MV-4-11 (cell line): Measurements from ENCODE around the gene DHPS.
"Not testable (repeated sequence)": the region's sequence is repeated elsewhere in the genome, so short reads cannot be mapped to it uniquely, and the experiment has no call there.

Experiments
- DNase-seq: peaks from one replicate; lab custom pipeline; 2025; lab: John Stamatoyannopoulos, UW

Gene DHPS

GRCh38 chr19:12646551-12646950 is 35.1 kb downstream of the DHPS start:
- DNase-seq: no peak

- not testable (repeated sequence) for DNase-seq
These were observed 38.0 kb downstream of the DHPS start for GRCh38 chr19:12643716-12644115.

- DNase-seq: no peak
These were observed 39.2 kb downstream of the DHPS start for GRCh38 chr19:12642506-12642905.

- no peak for DNase-seq
These were observed 40.2 kb downstream of the DHPS start for GRCh38 chr19:12641456-12641855.

- DNase-seq: peak; percentile 84
These were observed 41.6 kb downstream of the DHPS start for GRCh38 chr19:12639901-12640613.

- DNase-seq: no peak
These were observed 43.0 kb downstream of the DHPS start for GRCh38 chr19:12638611-12639182.

GRCh38 chr19:12636631-12637030 is 45.0 kb downstream of the DHPS start:
- no peak for DNase-seq

- no peak for DNase-seq
These were observed 52.5 kb downstream of the DHPS start for GRCh38 chr19:12629215-12629614.

- DNase-seq: peak; percentile 40
These were observed 53.3 kb downstream of the DHPS start for GRCh38 chr19:12628040-12629022.

GRCh38 chr19:12626958-12627357 is 54.7 kb downstream of the DHPS start:
- DNase-seq: no peak
